Raji (cell line): Measurements from ENCODE around the gene NDUFV2.
A peak's percentile ranks its signal among the peaks of the same experiment; 100 is the strongest.

Source experiments
- POLR2A ChIP-seq: IDR thresholded peaks from 2 replicates; pipeline ENCODE4 v1.6.1; 2011; ENCODE audit warnings: low read depth, low read length, control low read depth; ENCODE audit not compliant: insufficient read depth

The NDUFV2 gene

GRCh38 chr18:9082711-9083510 is 19.6 kb upstream of the NDUFV2 start:
- no peak for TF ChIP-seq POLR2A

GRCh38 chr18:9086015-9086414 is 16.5 kb upstream of the NDUFV2 start:
- no peak for TF ChIP-seq POLR2A

DNA sequence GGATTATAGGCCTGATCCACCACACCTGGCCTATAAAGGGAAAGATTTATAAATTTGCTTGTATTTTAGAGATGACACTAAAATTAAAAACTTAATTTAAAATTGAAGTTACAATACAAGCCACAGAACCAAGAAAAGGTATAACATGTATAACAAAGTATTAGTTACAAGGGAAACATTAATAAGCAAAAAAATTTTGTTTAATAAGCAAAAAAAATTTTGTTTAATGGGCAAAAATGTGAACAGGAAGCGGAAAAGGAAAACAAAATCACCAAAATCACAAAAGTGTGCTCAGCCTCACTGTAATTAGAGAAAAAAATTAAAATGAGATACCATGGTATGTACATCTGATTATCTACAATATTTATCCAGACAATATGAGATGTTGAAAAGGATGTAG is 15.9 kb upstream of the NDUFV2 start:
- no peak for TF ChIP-seq POLR2A

- TF ChIP-seq POLR2A: no peak
These were observed 15.4 kb upstream of the NDUFV2 start for GRCh38 chr18:9087144-9087543.

DNA sequence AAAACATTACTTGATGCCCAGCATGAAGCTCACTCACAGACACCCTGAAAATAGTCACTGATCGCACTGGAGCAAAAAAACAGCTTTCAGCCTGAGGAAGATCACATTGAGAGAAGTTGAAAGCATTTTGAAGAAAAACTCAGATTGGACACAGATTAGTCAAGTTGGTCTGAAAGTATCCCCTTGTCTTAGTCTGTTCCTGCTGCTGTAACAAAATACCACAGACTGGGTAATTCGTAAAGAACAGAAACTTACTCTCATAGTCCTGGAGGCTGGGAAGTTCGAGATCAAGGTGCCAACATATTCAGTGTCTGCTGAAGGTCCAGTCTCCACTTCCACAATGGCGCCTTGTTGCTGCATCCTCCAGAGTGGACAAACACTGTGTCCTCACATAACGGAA is 14.2 kb upstream of the NDUFV2 start:
- no peak for TF ChIP-seq POLR2A

GRCh38 chr18:9090578-9090977 is 11.9 kb upstream of the NDUFV2 start:
- TF ChIP-seq POLR2A: no peak

- TF ChIP-seq POLR2A: no peak
These were observed 11.4 kb upstream of the NDUFV2 start for GRCh38 chr18:9091066-9091476.

DNA sequence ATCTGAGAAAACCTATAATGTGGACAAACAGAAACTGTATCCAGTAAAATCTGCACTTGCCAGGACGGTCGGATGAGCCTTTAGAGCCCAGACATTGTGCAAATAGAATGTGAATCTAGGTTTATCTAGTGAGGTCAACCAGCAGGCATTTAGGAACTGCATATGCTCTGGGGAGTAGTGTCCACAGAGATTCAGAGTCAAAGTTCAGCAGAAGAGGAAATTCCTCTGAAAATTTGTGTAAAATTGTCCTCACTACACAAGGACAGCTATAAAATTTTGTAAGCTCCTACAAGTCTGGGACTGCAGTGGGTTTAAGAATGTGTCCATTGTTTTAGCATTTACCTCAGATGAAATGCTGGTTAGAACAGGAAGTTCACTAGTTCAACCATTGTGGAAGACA is 9.8 kb upstream of the NDUFV2 start:
- TF ChIP-seq POLR2A: no peak

- TF ChIP-seq POLR2A: no peak
These were observed 7.9 kb upstream of the NDUFV2 start for GRCh38 chr18:9094307-9095226.

DNA sequence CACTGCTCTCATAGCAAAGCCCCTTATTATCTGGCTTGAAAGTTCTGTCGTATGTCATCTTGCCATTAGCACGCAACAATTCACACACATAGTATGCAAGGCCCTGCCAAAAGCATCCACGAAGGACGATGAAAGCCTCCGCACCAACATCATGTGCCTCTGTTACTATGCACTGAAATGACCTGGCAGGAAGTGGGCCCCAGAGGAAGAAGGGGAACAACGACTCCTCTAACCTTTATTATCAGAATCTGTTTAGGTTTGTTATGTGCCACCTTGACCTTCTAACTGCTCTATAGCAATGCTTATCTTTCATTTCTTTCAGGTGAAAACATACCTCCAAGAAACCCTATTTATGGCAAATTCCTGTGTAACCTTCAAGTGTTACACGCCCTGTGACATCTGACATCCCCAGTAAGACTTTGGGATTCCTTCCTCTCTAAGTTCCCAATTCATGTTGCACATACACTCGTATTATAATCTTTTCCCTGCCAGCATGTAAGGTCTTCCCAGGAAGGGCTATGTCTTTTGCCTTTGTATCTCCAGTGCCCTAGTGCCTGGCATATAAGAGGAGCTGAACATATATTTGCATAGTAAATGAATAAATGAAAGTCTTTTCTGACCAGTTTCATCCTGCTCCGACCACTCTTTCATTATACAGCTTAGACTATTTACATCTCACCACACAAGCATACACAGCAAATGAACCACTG is 7.0 kb upstream of the NDUFV2 start:
- TF ChIP-seq POLR2A: peak; percentile 36; the same call in 1 of the 2 replicates

GRCh38 chr18:9096007-9096371 is 6.5 kb upstream of the NDUFV2 start:
- no peak for TF ChIP-seq POLR2A

- no peak for TF ChIP-seq POLR2A
These were observed 5.8 kb upstream of the NDUFV2 start for GRCh38 chr18:9096685-9097084.

DNA sequence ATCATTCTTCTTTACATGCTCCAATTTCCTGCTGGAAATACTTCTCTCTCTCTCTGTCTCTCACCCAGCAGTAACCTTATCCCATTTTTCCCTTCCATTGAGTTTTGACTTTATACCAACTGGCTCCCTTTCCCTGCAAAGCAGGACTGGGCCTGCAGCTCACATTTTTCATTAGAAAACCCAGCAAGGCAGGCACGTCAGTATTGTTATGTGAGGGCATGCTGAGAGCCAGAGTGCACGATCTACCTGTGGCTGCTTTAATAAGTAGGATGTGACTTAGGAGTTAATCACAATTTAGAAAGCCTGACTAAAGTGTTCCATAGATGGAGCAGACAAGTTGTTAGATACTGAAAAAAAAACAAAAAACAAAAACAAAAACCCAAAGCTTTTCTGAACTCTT is 5.2 kb upstream of the NDUFV2 start:
- no peak for TF ChIP-seq POLR2A

DNA sequence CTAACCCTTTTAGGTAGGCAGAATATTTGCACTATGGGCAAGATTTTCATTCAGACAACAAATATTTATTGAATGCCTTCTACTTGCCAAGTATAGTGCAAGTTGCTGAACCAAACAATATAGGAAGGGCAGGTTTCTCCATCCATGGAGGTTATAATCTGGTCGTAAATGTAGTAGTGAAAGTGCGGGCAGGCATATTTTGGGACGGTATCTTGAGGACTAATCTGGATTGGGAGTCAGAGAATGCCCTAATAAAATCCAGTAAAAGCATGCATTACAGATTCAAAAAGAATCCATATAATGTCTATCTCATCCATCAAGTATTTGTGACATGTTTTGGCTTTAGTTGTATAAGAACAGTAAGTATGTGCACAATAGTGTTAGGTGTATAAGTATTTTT is 1.7 kb upstream of the NDUFV2 start:
- no peak for TF ChIP-seq POLR2A

DNA sequence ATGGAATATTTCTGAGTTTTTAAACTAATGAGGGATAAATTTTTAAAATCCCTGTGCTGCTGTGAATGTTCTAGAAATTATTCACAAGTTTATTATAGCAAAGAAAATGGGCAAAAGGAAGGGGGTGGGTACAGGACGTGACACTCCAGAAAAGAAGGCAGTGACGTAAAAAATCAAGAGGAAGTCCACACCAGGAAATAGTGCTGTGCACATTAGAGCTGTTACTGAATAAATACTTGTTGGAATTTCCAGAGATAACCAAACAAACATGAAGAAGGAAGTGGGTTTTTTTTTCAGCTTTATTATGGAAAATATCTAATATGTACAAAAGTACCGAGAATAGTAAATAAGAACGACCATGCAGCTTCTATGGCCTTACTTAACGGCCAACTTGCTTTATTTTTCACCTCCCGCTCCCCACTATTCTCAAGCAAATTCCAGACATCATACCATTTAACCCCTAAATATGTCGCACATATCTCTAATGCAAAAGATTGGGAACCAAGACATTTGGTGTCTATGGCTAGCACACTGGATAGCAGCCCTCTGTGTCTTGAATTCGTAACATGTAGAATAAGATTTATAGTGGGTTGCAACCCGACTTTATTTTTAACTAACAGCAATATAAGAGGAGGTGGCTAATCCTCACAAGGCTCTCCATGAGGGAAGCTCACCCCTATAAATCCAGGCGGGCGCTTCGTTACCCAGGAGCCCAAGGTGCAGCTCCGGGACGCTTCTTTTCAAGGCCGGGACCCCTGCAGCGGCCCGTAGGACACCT is 580 bp upstream of the NDUFV2 start:
- no peak; the same call in 1 of the 2 replicates for TF ChIP-seq POLR2A

DNA sequence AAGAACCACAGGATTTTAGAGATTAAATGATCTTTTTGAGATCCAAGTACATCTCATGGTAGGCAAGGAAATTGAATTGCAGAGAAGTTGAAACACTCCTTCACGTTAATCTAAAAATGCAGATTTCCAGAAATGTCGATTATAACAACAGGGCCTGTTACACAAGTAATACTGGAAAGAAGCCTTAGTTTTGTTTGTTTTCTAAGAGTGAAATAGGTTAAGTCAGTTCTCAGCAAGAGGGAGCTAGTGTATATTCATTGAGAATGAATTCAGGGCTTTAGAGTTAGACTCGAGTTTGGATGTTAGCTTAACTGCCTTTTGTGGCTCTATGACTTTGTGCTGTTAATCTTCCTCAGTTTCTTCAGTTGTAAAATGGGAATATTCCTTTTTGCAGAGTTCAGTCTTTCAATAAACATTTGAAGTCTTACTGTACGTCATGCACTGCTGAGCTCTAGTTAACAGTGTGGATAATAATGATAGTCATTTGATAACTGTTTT is 926 bp downstream of the NDUFV2 start:
- 0 out of 2 replicates have a peak, but pooled peaks have one; percentile 32 for TF ChIP-seq POLR2A
